Suppressor macrophage (primary cell): Measurements from ENCODE around the gene NARF.
"Not testable (repeated sequence)": the region's sequence is repeated elsewhere in the genome, so short reads cannot be mapped to it uniquely, and the experiment has no call there.

Experiments used
- DNase-seq, 4 experiments: peaks; one replicate each; pipeline ENCODE4 v3.0.0-alpha.2; 2020 to 2022

The NARF gene

GRCh38 chr17:82447876-82448275, 10.7 kb upstream of the NARF start:
- DNase-seq = no peak

- peak; percentile 46 to 59 (median 54) for DNase-seq
These were observed 9.2 kb upstream of the NARF start for GRCh38 chr17:82449131-82449882.

- DNase-seq = peak in 1 of 4 experiments; percentile 10
These were observed 8.6 kb upstream of the NARF start for GRCh38 chr17:82449883-82450356.

GRCh38 chr17:82450357-82451106, 8.0 kb upstream of the NARF start, which contains the start of gene CYBC1:
Gene CYBC1 (minus strand): TSS chr17:82450752. CDS start chr17:82449254, 1,498 bp downstream.
- peak; percentile 97 to 99 (median 98) for DNase-seq

- no peak for DNase-seq
These were observed 6.4 kb upstream of the NARF start for GRCh38 chr17:82452162-82452561.

- DNase-seq = not testable (repeated sequence)
These were observed 5.4 kb upstream of the NARF start for GRCh38 chr17:82453151-82453550.

- not testable (repeated sequence) for DNase-seq
These were observed 4.8 kb upstream of the NARF start for GRCh38 chr17:82453706-82454105.

- DNase-seq = peak; percentile 72 to 89 (median 84)
These were observed 1.2 kb upstream of the NARF start for GRCh38 chr17:82457073-82457928.

GRCh38 chr17:82457929-82458178, 687 bp upstream of the NARF start:
- peak in 3 of 4 experiments; percentile 96 to 98 (median 98) for DNase-seq

- DNase-seq = peak; percentile 47 to 68 (median 55)
These were observed 414 bp downstream of the NARF start for GRCh38 chr17:82458885-82459424.

GRCh38 chr17:82459936-82460335, 1.4 kb downstream of the NARF start:
- DNase-seq = not testable (repeated sequence)

- DNase-seq = no peak
These were observed 3.4 kb downstream of the NARF start for GRCh38 chr17:82461827-82462524.

- DNase-seq = no peak
These were observed 4.8 kb downstream of the NARF start for GRCh38 chr17:82463391-82463790.

- DNase-seq = no peak
These were observed 5.5 kb downstream of the NARF start for GRCh38 chr17:82463925-82464566.

GRCh38 chr17:82464567-82464929, 6.0 kb downstream of the NARF start:
- DNase-seq = no peak

- peak in 2 of 4 experiments; percentile 24 to 29 for DNase-seq
These were observed 6.6 kb downstream of the NARF start for GRCh38 chr17:82465023-82465603.

GRCh38 chr17:82468692-82469091, 10.2 kb downstream of the NARF start:
- no peak for DNase-seq

GRCh38 chr17:82470065-82470464, 11.5 kb downstream of the NARF start:
- DNase-seq = no peak

- no peak for DNase-seq
These were observed 15.9 kb downstream of the NARF start for GRCh38 chr17:82474223-82475010.

GRCh38 chr17:82475458-82475857, 16.9 kb downstream of the NARF start:
- no peak for DNase-seq
